Brain pericyte (primary cell): ENCODE results near the gene TRIM8.

Experiments
- DNase-seq: peaks from one replicate; pipeline ENCODE4 v3.0.0-alpha.2; 2012; ENCODE audit warnings: low read depth, low spot score

TRIM8 gene, protein sequence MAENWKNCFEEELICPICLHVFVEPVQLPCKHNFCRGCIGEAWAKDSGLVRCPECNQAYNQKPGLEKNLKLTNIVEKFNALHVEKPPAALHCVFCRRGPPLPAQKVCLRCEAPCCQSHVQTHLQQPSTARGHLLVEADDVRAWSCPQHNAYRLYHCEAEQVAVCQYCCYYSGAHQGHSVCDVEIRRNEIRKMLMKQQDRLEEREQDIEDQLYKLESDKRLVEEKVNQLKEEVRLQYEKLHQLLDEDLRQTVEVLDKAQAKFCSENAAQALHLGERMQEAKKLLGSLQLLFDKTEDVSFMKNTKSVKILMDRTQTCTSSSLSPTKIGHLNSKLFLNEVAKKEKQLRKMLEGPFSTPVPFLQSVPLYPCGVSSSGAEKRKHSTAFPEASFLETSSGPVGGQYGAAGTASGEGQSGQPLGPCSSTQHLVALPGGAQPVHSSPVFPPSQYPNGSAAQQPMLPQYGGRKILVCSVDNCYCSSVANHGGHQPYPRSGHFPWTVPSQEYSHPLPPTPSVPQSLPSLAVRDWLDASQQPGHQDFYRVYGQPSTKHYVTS

GRCh38 chr10:102644066-102644645 is at the start of gene TRIM8:
TRIM8 (plus strand) TSS chr10:102644479; CDS start chr10:102644618, 139 bp downstream.
- no peak for DNase-seq

GRCh38 chr10:102595293-102595692 is 49.0 kb upstream of the TRIM8 start:
- DNase-seq = no peak

GRCh38 chr10:102595897-102596296 is 48.4 kb upstream of the TRIM8 start:
- DNase-seq = no peak

DNA sequence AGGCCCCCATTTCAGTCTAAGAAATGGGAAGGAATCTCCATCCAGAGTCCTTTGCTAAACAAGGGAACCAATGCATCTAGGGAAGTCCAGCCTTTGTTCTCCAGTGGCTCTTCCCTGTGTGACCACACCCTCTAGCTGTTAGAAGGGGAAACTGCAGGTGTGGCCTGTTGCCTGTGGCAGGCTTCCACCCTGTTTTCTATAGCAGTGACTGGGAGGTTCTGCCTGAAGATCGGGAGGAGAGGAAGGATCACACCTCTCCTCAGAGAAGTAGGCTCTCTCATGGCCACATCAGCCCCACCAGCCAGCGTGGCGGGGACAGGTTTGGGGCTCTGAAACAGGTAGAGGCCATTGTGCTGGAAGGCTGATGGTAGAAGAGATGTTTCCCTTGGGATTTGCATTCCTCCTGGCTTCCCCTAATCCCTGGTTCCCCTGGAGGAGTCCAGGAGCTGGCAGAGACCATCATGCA is 47.7 kb upstream of the TRIM8 start:
- no peak for DNase-seq

DNA sequence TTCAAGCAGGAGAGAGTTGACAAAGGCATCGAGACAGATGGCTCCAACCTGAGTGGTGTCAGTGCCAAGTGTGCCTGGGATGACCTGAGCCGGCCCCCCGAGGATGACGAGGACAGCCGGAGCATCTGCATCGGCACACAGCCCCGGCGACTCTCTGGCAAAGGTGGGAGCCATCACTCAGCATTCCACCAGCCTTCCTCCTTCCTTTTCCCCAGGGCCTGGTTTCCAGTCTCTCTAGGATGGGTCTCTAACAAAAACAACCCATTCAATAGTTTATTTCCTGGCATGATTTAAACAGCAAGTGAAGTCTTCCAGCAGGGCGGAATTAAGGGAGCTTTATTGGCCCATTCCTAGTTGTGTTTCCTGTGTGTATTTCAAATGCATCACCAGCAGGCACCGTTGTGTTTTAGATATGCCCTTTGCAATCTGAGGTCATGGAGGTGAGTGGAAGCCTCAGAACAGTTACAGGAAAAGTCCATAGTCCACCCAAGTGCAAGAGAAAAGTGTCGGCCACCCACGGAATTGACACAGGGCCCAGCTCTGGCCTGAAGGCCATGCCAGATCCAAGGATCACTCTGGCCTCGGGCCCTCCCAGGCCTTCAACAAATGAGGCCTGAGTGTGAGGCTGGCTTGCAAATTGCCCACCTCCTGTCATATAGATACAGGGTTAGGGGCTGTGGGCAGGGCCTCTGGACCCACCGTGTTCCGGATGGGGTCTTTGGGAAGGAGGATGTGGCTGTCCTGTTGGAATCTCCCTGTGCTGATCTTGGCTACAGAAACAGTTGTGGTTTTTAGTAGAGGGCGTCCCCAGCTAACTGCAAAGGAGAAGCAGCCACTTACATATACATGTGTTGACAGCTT is 46.9 kb upstream of the TRIM8 start:
- DNase-seq = no peak

DNA sequence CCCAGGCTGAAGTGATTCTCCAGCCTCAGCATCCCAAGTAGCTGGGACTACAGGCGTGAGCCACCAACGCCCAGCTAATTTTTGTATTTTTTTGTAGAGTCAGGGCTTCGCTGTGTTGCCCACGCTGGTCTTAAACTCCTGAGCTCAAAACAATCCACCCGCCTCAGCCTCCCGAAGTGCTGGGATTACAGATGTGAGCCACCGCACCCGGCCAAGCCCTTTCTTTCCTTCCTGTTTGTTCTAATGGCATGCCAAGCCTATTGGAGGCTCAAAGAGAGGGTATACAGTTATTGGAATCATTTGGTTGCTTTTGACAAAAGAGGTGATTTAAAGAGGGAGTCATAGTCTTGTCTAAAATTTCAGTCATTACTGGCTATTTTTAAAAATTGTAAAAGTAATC is 46.0 kb upstream of the TRIM8 start:
- DNase-seq = no peak

- DNase-seq = no peak
Measured at GRCh38 chr10:102599565-102600327, 44.5 kb upstream of the TRIM8 start.

DNA sequence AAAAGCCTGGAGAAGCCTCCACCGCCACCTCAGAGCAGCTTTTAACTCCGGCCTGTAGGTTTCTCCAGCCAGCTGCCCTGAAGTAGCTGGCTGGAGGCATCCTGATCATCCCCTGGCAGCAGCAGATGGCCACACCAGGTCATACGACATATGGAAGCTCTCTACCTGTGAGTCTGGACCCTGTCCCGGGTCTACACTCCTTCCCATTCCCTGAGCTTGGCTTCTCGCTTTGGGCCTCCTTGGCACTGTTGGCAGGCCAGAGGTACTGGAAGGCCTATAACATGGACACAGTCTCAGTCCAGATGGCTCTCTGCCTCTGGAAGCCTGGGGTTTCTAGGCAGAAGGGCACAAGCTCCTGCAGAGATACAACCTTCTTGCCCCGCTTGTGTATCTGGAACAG is 43.5 kb upstream of the TRIM8 start:
- DNase-seq = no peak

- DNase-seq = no peak
Measured at GRCh38 chr10:102601639-102602038, 42.6 kb upstream of the TRIM8 start.

DNA sequence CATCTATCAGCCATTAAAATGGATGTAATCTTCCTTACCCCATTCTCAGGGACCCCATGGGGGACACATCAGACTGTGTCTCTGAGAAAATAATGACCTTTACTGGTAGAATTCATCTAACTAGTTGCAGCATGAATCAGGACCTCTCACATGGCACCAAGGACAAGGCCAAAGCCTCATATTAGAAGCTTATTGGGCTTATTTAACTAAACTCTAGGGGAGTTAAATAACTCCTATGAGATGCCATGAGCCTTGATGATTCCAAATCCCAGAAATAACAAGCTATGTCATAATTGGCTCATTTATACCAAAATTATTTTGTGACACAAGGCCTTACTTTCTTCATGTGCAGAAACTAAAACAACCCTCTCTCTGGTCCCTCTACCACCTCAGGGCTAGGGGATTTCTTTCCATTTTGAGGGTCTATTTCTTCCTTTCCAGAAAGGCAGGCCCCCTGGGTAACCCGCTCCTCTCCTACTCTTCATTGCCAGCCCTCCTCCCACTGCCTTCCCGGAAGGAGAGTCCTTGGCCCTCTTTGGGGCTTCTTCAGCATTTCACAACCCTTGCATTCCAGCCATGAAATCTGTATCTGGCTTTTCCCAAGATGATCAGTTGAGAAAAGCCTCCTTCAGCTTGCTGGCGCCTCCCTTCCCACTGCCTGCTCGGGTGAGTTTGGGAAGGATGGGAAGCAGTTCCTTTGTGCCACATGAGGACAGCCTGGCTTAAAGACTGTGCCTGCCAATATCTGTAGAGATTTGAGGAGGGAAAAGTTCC is 41.8 kb upstream of the TRIM8 start:
- no peak for DNase-seq

GRCh38 chr10:102603946-102604345 is 40.3 kb upstream of the TRIM8 start:
- DNase-seq = no peak

GRCh38 chr10:102604439-102604841 is 39.8 kb upstream of the TRIM8 start:
- DNase-seq = no peak

DNA sequence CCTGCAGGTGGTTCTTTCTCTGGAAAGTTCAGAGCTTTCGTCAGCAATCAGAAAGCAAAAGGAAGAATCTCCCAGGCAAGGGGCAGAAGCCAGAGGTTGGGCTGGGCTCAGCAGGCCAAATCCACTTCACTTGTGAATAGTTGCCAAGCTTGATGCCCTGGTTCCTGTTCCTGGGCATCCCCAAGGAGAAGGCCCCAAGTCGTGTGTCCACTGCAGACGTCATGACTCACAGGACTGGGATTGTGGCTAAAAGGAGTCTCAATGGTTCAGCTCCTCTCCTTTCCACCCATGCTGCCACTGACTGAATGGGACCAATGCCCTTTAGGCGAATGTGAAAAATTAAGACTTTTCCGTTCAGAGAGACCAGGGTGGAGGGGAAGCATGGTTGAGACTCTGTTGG is 38.6 kb upstream of the TRIM8 start:
- no peak for DNase-seq

- no peak for DNase-seq
Measured at GRCh38 chr10:102608487-102608886, 35.8 kb upstream of the TRIM8 start.

DNA sequence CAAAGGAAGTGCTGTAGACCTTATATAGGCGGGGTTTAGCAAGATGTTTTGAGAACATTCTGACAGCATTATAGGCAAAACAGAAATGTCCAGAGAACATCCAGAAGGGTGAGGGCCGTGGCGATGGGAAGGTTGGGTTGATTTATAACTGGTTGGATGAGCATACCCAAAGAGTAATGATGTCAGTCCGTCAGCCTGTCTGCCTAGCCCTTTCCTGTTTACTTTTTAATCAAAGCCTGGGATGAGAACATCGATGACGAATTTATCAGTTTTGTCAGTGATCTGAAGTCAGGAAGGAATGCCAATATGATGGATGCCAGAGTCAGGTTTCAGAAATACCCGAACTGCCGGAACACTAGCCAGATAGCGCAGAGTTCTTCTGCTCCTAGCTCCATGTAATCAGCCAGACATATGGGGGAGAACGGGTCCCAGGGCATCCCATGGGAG is 33.8 kb upstream of the TRIM8 start:
- DNase-seq = no peak

GRCh38 chr10:102611514-102612087 is 32.7 kb upstream of the TRIM8 start:
- DNase-seq = no peak

DNA sequence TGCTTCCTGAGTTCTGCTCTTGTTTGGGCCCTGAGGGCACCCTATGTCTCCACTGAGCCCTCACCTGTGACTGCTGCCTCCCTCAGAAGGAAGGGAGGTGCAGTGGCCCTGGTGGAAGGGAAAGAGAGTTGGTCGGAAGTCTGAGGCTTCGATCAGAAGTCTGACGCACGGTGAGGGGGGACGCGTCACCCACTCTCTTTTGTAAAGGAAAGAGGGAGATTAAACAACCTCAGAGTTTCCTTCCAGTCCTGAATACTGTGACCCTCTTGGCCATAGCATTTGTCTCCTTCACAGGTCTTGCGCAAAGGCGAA is 31.4 kb upstream of the TRIM8 start:
- no peak for DNase-seq

GRCh38 chr10:102613286-102613685 is 31.0 kb upstream of the TRIM8 start:
- DNase-seq = no peak

GRCh38 chr10:102613785-102614184 is 30.5 kb upstream of the TRIM8 start:
- no peak for DNase-seq

- no peak for DNase-seq
Measured at GRCh38 chr10:102614888-102615287, 29.4 kb upstream of the TRIM8 start.
